ENCODE data around the gene ADGRL3. TPM values are rescaled to one million over a fixed set of nuclear protein-coding genes. Genes with fewer than 3 reads are reported as not detected.

Gene ADGRL3
- total RNA-seq, 1 donor from 2014 or later = 93.6 TPM

GRCh38 chr4:61648264-61648663 is 448.1 kb downstream of the ADGRL3 start:
- Mint-ChIP-seq H3K36me3 (peaks cover 10% of the 10 kb centered on the region), H3K4me3 (peak overlapping the region; percentile 51), H3K27ac (peak overlapping the region; percentile 90), H3K4me1 (peaks cover 40% of the 10 kb centered on the region), H3K9me3 (peaks cover 10% of the 10 kb centered on the region), H3K27me3 (ENCODE audit: insufficient read depth, low read depth) (no peaks in the 10 kb centered on the region)
- no peak for DNase-seq (ENCODE audit: low spot score)
- Histone ChIP-seq H3K27ac (no peak overlapping the region), H2AFZ (replicated peaks) (no peak overlapping the region), H3K27me3 (no peaks in the 10 kb centered on the region), H3K4me3 (peak overlapping the region; percentile 12), H3K79me2 (ENCODE audit: low read depth) (peaks cover 15% of the 10 kb centered on the region), H4K20me1 (ENCODE audit: low read depth) (no peaks in the 10 kb centered on the region), H3F3A (ENCODE audit: low read depth) (peaks cover 19% of the 10 kb centered on the region), H3K4me2 (peak overlapping the region; percentile 34), H3K9me3 (ENCODE audit: low read depth) (no peaks in the 10 kb centered on the region), H3K36me3 (no peaks in the 10 kb centered on the region), H3K4me1 (peaks cover 54% of the 10 kb centered on the region), H3K9ac (no peak overlapping the region)
- TF ChIP-seq EZH2 (IDR thresholded peaks at IDR 0.05) (no peak), EZH2phosphoT487 (IDR thresholded peaks at IDR 0.05) (no peak)
- TF ChIP-seq, protein P1, sequence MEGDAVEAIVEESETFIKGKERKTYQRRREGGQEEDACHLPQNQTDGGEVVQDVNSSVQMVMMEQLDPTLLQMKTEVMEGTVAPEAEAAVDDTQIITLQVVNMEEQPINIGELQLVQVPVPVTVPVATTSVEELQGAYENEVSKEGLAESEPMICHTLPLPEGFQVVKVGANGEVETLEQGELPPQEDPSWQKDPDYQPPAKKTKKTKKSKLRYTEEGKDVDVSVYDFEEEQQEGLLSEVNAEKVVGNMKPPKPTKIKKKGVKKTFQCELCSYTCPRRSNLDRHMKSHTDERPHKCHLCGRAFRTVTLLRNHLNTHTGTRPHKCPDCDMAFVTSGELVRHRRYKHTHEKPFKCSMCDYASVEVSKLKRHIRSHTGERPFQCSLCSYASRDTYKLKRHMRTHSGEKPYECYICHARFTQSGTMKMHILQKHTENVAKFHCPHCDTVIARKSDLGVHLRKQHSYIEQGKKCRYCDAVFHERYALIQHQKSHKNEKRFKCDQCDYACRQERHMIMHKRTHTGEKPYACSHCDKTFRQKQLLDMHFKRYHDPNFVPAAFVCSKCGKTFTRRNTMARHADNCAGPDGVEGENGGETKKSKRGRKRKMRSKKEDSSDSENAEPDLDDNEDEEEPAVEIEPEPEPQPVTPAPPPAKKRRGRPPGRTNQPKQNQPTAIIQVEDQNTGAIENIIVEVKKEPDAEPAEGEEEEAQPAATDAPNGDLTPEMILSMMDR (IDR thresholded peaks at IDR 0.05) = no peak

DNA sequence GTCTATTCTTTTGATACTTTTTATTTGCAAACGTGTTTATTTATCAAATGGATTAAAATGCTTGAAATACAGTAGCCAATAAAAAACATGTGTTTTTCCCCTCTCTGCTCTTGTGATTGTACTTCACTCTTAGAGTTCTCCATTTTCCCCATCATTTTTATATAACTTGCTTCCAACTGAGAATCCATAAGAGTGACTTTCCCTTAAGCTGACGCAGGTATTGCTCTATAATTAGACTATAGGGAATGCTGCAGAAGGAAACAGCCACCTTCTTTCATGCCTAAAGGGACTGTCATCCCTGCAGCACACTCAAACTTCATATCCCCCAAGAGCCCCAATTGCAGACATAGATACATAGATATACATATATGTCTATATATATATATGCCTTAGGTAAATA is 456.9 kb downstream of the ADGRL3 start:
- peaks cover 46% of the 10 kb centered on the region for H3K4me1 Mint-ChIP-seq
- Histone ChIP-seq H2AFZ (replicated peaks) (no peak overlapping the region), H3K27me3 (no peaks in the 10 kb centered on the region), H3K4me1 (peaks cover 65% of the 10 kb centered on the region), H3K36me3 (no peaks in the 10 kb centered on the region), H3K27ac (no peak overlapping the region), H3K4me3 (no peak overlapping the region), H3K9me3 (ENCODE audit: low read depth) (no peaks in the 10 kb centered on the region), H3F3A (ENCODE audit: low read depth) (peaks cover 23% of the 10 kb centered on the region), H3K79me2 (ENCODE audit: low read depth) (peaks cover 9% of the 10 kb centered on the region), H3K4me2 (no peak overlapping the region), H4K20me1 (ENCODE audit: low read depth) (peaks cover 7% of the 10 kb centered on the region), H3K9ac (no peak overlapping the region)
- H3K27ac Mint-ChIP-seq = no peak overlapping the region
- DNase-seq (ENCODE audit: low spot score) = no peak
- H3K36me3 Mint-ChIP-seq = peaks cover 5% of the 10 kb centered on the region
- TF ChIP-seq, protein P1 (IDR thresholded peaks at IDR 0.05) = no peak
- no peak for TF ChIP-seq EZH2phosphoT487 (IDR thresholded peaks at IDR 0.05)
- H3K27me3 Mint-ChIP-seq (ENCODE audit: insufficient read depth, low read depth) = no peaks in the 10 kb centered on the region
- H3K4me3 Mint-ChIP-seq = no peak overlapping the region
- H3K9me3 Mint-ChIP-seq = peaks cover 2% of the 10 kb centered on the region

DNA sequence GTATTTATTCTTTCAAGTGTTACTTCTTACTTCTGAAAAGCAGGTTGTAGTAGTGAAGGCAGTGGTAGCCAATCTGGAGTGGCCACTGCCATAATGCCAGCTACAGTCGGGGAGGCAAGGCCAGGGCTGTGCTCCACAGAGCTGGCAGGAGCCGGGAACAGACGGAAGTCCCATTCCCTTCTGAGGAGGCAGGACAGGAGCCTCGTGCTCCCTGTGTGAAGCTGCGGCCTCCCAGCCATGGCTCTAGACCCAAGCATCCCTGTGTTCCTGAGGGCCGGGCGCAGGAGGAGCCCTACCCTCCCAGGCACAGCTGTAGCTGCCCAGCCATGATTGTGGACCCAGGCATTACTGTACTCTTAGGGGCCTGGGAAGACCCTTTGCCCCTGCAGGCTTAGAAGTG is 461.8 kb downstream of the ADGRL3 start:
- Mint-ChIP-seq H3K36me3 (peaks cover 12% of the 10 kb centered on the region), H3K27ac (no peak overlapping the region), H3K9me3 (peaks cover 8% of the 10 kb centered on the region), H3K4me3 (no peak overlapping the region), H3K27me3 (ENCODE audit: insufficient read depth, low read depth) (peaks cover 5% of the 10 kb centered on the region), H3K4me1 (peaks cover 30% of the 10 kb centered on the region)
- Histone ChIP-seq H3K27ac (no peak overlapping the region), H3K4me2 (no peak overlapping the region), H4K20me1 (ENCODE audit: low read depth) (peaks cover 7% of the 10 kb centered on the region), H3K9me3 (ENCODE audit: low read depth) (no peaks in the 10 kb centered on the region), H2AFZ (replicated peaks) (no peak overlapping the region), H3K79me2 (ENCODE audit: low read depth) (no peaks in the 10 kb centered on the region), H3K36me3 (no peaks in the 10 kb centered on the region), H3K9ac (no peak overlapping the region), H3K4me1 (peaks cover 41% of the 10 kb centered on the region), H3K4me3 (no peak overlapping the region), H3F3A (ENCODE audit: low read depth) (peaks cover 12% of the 10 kb centered on the region), H3K27me3 (no peaks in the 10 kb centered on the region)
- DNase-seq (ENCODE audit: low spot score) = no peak
- TF ChIP-seq EZH2 (IDR thresholded peaks at IDR 0.05) (no peak), EZH2phosphoT487 (IDR thresholded peaks at IDR 0.05) (no peak)
- TF ChIP-seq, protein P1 (IDR thresholded peaks at IDR 0.05) = no peak

Measured in neural progenitor cell (in vitro differentiated cells).